HCT116 (cell line): ENCODE data around the gene SEC24C.

ENCODE experiments used
- CTCF ChIP-seq, 3 experiments: fragments of 200-600 bp in 1 of 3; sonication (generic) in 1 of 3; IDR thresholded peaks in 2 of 3; conservative IDR thresholded peaks in 1 of 3; 2 replicates each; pipeline ENCODE4 v1.5.1; 2012 to 2017; ENCODE audit warnings: low read depth in 2 of 3, low read length in 2 of 3, antibody characterized with exemption in 1 of 3, borderline replicate concordance in 1 of 3, control low read depth in 1 of 3, mild to moderate bottlenecking in 1 of 3, mixed read lengths in 1 of 3, mixed run types in 1 of 3, moderate library complexity in 1 of 3; ENCODE audit not compliant: insufficient read depth in 1 of 3
- EZH2 ChIP-seq: fragments of 200-600 bp; sonication (generic); IDR thresholded peaks from 2 replicates; pipeline ENCODE4 v1.6.1; 2017; ENCODE audit warnings: antibody characterized with exemption, mixed run types

- TF ChIP-seq CTCF (IDR thresholded peaks at IDR 0.05 in 2 of 3, conservative IDR thresholded peaks at IDR 0.05 in 1 of 3; ENCODE audit: borderline replicate concordance in 1 of 3, insufficient read depth in 1 of 3, low read depth in 2 of 3, low read length in 2 of 3) (no peak), EZH2 (no peak)
Observed at GRCh38 chr10:73818402-73818801, 74.2 kb downstream of the SEC24C start.
